DOHH2 (cell line): ENCODE results near the gene VWA3B.
"Not testable (repeated sequence)": the region's sequence is repeated elsewhere in the genome, so short reads cannot be mapped to it uniquely, and the experiment has no call there.

Experiments
- CTCF ChIP-seq: fragments of 200-600 bp; sonication (generic); IDR thresholded peaks from one replicate; pipeline ENCODE4 v1.5.1; 2014; ENCODE audit warnings: antibody characterized with exemption, mild to moderate bottlenecking, low read depth, low read length; ENCODE audit not compliant: poor library complexity, severe bottlenecking
- EZH2phosphoT487 ChIP-seq: fragments of 200-600 bp; sonication (generic); IDR thresholded peaks from 2 replicates; pipeline ENCODE4 v1.6.1; 2017; ENCODE audit warnings: borderline replicate concordance, mild to moderate bottlenecking, antibody characterized with exemption, low read length, moderate library complexity, mixed read lengths

- TF ChIP-seq CTCF, EZH2phosphoT487: not testable (repeated sequence)
Observed at GRCh38 chr2:98138978-98139377, 52.0 kb downstream of the VWA3B start.
